ENCODE measurements around the gene ATP6V1C2. TPM values are rescaled to one million over a fixed set of nuclear protein-coding genes. Genes with fewer than 3 reads are reported as not detected.
"Not testable (repeated sequence)": the region's sequence is repeated elsewhere in the genome, so short reads cannot be mapped to it uniquely, and the experiment has no call there.

The ATP6V1C2 gene
- total RNA-seq, 2 donors from 2014 or later, result 5.3 TPM; not detected in 1

DNA sequence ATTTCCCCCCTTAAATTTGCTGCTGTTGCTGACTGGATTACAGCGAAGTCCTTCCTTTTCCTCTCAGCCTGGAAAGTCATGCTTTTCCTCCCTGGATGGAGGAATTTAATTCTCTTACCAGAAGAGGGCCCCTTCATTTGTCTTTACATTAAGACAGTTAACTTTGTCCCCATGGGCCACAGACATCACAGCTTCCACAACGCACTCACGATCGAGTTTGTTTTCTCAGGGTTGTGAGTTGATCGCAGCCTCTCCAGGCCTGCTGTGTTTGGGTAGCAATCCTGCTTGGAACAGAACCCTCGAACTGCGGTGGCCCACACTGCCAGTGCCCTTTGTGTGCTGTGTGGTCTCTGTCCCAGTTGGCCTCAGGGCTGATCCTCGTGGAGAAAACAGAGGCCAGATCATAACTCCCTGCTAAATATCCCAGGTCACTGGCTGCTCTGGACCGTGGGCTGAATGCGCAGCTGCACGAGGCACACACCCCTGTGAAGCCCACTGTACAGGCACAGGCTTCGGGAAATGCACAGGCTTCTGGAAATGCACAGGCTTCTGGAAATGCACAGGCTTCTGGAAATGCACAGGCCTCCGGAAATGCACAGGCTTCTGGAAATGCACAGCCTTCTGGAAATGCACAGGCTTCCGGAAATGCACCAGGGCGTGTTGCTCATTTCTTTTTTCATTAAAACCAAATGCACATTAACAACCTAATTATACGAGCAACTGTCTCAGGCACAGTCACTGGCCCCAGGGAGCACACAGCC lies 93.3 kb downstream of the ATP6V1C2 start:
- Histone ChIP-seq H3K4me1 (ENCODE audit: control insufficient read depth in 1 of 2, low read depth in 2 of 2) (peaks cover 16 to 26% of the 10 kb centered on the region in 2 donors), H3K9me3 (no peaks in the 10 kb centered on the region), H3K27me3 (replicated peaks; ENCODE audit: insufficient read depth) (no peaks in the 10 kb centered on the region), H3K36me3 (no peaks in the 10 kb centered on the region), H3K4me3 (no peak overlapping the region), H3K27ac (no peak overlapping the region)
- DNase-seq (ENCODE audit: low spot score), result no peak
- ATAC-seq (ENCODE audit: insufficient number of reproducible peaks, low FRiP score, low read depth), result no peak
- TF ChIP-seq, protein P1, sequence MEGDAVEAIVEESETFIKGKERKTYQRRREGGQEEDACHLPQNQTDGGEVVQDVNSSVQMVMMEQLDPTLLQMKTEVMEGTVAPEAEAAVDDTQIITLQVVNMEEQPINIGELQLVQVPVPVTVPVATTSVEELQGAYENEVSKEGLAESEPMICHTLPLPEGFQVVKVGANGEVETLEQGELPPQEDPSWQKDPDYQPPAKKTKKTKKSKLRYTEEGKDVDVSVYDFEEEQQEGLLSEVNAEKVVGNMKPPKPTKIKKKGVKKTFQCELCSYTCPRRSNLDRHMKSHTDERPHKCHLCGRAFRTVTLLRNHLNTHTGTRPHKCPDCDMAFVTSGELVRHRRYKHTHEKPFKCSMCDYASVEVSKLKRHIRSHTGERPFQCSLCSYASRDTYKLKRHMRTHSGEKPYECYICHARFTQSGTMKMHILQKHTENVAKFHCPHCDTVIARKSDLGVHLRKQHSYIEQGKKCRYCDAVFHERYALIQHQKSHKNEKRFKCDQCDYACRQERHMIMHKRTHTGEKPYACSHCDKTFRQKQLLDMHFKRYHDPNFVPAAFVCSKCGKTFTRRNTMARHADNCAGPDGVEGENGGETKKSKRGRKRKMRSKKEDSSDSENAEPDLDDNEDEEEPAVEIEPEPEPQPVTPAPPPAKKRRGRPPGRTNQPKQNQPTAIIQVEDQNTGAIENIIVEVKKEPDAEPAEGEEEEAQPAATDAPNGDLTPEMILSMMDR (IDR thresholded peaks at IDR 0.05), result no peak

- H3K27me3 ChIP-seq (replicated peaks; ENCODE audit: insufficient read depth), result no peaks in the 10 kb centered on the region
- DNase-seq (ENCODE audit: low spot score), result no peak
- H3K4me3 ChIP-seq, result no peak overlapping the region
- H3K4me1 ChIP-seq (ENCODE audit: control insufficient read depth in 1 of 2, low read depth in 2 of 2), result peaks cover 2 to 6% of the 10 kb centered on the region in 2 donors
- H3K36me3 ChIP-seq, result no peaks in the 10 kb centered on the region
- TF ChIP-seq, protein P1 (IDR thresholded peaks at IDR 0.05), result no peak
- H3K9me3 ChIP-seq, result no peaks in the 10 kb centered on the region
- no peak for ATAC-seq (ENCODE audit: insufficient number of reproducible peaks, low FRiP score, low read depth)
- no peak overlapping the region for H3K27ac ChIP-seq
These were observed 96.0 kb downstream of the ATP6V1C2 start for GRCh38 chr2:10817413-10817812.

DNA sequence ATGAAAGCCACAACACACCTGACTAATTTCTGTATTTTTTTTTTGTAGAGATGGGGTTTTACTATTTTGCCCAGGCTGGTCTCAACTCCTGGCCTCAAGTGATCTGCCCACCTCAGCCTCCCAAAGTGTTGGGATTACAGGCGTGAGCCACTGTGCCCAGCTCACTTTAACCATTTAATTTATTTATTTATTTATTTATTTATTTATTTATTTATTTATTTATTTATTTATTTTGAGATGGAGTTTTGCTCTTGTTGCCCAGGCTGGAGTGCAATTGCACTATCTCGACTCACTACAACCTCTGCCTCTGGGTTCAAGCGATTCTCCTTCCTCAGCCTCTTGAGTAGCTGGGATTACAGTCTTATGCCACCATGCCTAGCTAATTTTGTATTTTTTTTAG lies 96.9 kb downstream of the ATP6V1C2 start:
- DNase-seq (ENCODE audit: low spot score); H3K27ac ChIP-seq; H3K27me3 ChIP-seq (replicated peaks; ENCODE audit: insufficient read depth); H3K9me3 ChIP-seq; H3K36me3 ChIP-seq; H3K4me3 ChIP-seq; H3K4me1 ChIP-seq (ENCODE audit: control insufficient read depth in 1 of 2, low read depth in 2 of 2); ATAC-seq (ENCODE audit: insufficient number of reproducible peaks, low FRiP score, low read depth): not testable (repeated sequence)

- Histone ChIP-seq H3K4me3 (no peak overlapping the region), H3K4me1 (ENCODE audit: control insufficient read depth in 1 of 2, low read depth in 2 of 2) (no peaks in the 10 kb centered on the region), H3K36me3 (no peaks in the 10 kb centered on the region), H3K27ac (no peak overlapping the region), H3K9me3 (no peaks in the 10 kb centered on the region), H3K27me3 (replicated peaks; ENCODE audit: insufficient read depth) (no peaks in the 10 kb centered on the region)
- DNase-seq (ENCODE audit: low spot score), result no peak
- TF ChIP-seq, protein P1 (IDR thresholded peaks at IDR 0.05), result no peak
- no peak for ATAC-seq (ENCODE audit: insufficient number of reproducible peaks, low FRiP score, low read depth)
These were observed 97.6 kb downstream of the ATP6V1C2 start for GRCh38 chr2:10818984-10819383.

DNA sequence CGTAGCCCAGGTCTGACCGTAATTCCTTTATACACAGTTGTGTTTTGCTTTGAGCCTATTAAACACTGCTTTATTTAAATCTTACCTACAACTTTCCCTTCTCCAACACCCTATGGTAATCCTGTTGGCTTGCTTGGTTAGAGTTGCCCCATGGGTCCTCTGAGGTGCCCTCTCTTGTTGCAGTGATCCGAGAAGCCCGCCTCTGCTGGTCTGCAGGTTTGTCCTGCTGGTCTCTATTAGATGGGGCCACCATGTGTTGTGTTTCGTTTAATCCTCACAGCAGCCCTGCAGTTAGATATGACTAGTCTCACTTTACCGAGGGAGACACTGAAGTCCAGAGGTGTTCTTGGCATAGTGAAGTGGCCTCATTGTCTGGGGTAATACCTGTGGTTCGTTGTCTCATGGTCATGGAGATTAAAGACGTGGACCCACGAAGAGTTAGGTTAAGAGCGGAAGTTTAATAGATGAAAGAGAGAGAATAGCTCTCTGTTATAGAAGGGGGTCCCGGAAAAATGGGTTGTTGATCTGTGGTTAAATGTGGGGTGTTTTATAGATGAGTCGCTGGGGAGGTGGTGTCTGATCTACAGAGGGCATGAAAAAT lies 98.4 kb downstream of the ATP6V1C2 start:
- TF ChIP-seq, protein P1 (IDR thresholded peaks at IDR 0.05), result no peak
- ATAC-seq (ENCODE audit: insufficient number of reproducible peaks, low FRiP score, low read depth) (no peak), DNase-seq (ENCODE audit: low spot score) (no peak)
- no peak overlapping the region for H3K4me3 ChIP-seq
- H3K36me3 ChIP-seq, result no peaks in the 10 kb centered on the region
- no peaks in the 10 kb centered on the region for H3K27me3 ChIP-seq (replicated peaks; ENCODE audit: insufficient read depth)
- H3K27ac ChIP-seq, result no peak overlapping the region
- no peaks in the 10 kb centered on the region for H3K4me1 ChIP-seq (ENCODE audit: control insufficient read depth in 1 of 2, low read depth in 2 of 2)
- no peaks in the 10 kb centered on the region for H3K9me3 ChIP-seq
